HG02973 (cell line): Measurements from ENCODE around the gene KLF13.

Experiments used
- ATAC-seq: cut with Tn5 transposase; IDR thresholded peaks from one replicate; pipeline ENCODE4 v1.9.1; 2021; ENCODE audit warnings: moderate library complexity; ENCODE audit not compliant: unreplicated experiment

The KLF13 gene

DNA sequence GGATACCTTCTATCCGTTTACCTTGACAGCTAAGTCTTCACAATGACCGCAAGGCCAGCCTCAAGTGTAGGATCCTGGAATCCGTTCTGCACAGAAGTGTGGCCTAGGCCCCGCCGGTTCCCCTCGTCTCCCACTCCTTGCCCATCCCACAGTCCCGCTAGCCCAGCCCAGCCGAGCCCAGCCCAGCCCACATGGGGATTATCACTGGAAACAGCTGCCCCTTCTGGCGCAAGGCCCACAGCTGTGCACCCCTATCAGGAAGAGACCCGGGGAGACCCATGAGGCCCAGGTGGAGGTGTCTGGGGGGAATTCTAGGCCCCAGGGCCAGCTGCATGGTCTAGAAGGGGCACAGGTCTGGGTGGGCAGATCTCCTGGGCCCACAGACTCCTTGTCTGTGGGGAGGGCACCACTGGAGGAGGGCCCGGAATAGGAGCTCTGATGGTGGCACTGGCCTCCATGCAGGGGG is 27.9 kb upstream of the KLF13 start:
- no peak for ATAC-seq

DNA sequence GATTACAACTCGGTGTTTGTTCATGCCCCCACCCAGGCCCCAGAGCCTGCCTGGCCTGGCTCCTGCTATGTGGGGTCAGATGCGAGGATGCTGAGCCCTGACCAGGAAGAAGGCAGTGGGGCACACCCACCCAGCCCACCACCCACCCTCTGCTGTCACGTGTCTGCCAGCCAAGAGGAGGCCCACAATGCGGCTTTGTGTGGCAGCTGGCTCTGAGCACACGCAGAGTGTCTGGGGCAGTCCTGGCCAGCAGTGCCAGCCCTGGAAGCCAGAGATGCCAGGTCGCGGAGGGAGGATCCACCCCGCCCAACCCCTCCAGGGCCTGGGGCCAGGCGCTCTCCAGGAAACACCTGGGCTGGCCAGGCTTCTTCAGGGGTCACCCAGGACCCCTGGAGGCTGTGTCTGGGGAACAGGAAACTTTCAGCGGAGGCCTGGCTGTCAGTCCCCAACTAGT is 26.4 kb upstream of the KLF13 start:
- no peak for ATAC-seq

DNA sequence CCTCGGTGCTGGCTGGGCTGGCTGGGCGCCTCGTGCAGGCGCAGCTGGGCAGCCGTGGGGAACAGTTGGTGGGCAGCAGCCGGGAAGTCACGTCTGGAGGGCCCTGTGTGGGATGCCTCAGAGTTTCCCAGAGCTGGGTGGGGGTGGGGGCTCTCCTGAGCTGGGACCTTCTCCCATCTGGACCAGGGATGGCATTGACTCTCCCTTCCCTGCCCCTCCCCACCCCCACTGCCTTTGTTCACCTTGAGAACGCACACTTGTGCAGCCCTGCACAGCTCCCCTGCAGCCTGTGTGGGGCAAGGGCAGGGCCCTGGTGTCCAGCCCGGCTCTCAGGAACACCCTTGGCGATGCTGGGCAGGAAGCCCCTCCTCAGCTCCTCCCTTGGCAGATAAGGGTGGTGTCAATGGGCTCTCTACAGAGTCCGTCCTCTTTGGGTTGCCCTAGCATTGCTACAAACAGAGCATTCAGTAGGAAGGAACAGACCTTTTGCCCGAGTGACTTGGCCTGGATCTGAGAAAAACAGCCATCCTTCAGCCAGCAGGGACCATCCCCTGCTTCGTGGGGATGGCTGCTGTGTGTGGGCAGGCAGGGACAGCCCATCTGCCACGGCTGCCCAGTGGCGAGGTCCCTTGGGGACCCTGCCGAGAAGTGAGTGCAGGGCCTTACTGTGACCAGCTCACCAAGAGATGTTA is 25.5 kb upstream of the KLF13 start:
- ATAC-seq: no peak

DNA sequence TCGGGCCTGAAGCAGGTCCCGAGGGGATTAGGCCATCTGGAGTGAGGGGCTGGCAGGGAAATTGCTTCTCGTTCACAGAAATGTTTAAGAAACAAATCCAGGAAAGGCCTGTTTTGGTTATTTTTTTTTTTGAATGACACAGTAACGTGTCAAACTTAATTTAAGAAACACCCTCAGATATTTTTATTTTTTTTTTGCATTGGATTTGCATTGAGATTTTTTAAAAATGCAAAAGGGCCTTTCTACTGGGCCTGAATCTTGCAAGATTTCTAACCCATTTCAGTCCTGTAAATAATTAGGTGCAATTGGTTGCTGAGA is 25.0 kb upstream of the KLF13 start:
- no peak for ATAC-seq

DNA sequence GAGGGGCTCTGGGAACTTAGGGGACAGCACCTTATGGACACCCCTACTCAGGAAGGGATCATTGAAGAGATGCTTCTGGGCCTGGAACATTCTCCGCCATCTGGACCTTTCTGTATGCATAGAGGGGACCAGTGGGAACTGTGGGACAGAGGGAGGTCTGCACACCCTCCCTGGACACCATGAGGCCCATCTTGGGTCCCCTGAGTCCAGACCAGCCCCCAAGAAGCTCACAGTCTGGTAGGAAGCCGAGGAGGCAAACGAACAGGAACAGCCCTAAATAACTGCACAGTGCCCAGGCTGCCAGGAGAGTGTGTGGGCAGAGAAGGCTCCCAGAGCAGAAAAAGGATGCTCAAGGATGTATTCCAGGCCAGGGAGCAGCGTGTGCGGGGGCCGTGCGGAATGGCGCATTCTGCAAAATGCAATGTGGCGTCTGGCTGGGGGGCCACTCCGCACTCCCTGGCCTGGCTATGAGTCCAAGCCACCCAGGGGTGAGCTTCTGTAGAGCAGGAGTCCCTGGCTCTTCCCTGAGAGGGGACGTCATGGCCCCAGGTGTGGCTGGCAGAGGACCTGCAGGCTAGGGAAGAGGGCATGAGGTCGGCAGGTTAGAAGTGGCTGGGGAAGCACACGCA is 24.5 kb upstream of the KLF13 start:
- no peak for ATAC-seq

DNA sequence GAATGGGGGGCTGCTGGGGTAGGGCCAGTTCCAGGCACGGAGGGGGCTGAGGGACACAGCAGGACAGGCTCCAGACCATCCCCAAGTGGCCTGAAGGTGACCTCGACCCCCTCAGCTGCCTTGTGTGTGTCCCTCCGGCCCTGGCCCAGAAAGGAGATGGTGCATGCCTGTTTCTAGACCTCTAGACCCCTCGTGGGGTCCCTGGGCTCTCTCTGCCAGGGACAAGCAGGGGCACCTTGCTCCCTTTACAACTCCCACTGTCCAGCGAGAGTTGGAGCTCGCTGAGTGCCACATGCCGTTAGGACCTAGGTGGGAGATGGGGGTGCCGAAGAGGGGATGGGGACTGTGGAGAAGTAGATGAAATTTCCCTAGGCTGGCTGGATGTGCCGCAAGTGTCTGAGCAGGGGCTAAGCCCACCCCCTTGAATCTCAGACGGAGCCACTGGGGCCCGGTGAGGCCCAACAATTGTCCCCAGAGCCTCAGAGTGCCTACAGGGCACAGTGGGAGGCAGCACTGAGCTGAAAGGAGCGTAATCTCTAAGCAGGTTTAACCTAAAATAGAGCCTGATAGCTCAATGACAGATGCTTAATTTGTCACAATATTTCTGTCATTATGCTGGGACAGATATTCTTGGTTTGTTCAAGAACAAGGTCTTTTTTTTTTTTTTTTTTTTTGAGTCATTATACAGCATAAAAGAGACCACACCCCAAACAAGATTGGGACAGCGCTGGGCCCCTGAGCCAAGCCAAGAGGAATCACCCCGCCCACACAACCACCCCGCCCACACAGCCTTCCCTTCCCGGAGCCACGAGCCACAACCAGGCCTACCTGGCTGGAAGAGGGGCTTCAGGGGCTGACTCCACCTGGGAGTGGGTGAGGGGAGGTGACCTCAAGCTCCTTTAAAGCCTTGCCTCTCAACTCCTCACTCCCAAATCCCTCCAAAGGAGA is 23.6 kb upstream of the KLF13 start:
- ATAC-seq: no peak

DNA sequence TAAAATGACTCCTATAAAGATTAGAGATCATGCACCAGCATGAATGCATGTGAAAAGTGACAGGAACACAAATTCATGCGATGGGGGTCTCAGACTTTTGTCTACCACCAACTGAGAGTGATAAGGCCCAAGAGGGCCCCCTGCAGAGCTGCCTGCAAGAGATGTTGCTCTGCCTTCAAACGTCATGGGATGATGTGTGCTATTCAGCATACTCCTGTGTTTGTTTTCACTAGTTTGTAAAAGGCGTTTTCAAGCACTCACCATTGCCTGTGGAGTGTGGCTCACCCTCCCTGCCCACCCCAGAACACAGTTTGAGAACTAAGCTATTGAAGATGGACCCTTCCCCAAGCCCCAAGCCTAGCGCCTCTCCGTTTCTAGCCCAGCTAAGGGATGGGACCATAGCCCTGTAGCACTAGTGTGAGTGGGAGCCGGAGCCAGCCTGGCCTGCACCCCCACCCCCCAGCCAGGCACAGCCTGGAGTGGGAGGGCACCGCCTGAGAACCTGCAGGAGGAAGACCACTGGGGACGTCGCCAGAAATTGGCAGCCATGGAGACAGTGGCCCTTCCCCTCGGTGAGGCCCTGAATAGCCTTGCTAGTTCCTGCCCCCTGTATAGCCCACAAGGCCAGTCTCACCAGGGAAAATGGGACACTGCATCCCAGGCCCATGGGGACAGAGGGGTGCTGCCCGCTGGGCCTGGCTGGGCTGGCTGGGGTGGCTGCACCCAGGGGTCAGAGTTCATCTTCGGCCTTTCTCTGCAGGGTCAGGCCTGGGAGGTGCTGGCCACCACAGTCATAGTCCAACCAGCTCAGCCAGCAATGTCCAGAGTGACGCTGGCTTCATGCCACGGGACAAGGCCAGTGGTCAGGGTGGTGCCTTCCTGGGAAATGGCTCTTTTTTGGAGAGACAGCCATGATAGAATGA is 22.6 kb upstream of the KLF13 start:
- ATAC-seq: no peak

DNA sequence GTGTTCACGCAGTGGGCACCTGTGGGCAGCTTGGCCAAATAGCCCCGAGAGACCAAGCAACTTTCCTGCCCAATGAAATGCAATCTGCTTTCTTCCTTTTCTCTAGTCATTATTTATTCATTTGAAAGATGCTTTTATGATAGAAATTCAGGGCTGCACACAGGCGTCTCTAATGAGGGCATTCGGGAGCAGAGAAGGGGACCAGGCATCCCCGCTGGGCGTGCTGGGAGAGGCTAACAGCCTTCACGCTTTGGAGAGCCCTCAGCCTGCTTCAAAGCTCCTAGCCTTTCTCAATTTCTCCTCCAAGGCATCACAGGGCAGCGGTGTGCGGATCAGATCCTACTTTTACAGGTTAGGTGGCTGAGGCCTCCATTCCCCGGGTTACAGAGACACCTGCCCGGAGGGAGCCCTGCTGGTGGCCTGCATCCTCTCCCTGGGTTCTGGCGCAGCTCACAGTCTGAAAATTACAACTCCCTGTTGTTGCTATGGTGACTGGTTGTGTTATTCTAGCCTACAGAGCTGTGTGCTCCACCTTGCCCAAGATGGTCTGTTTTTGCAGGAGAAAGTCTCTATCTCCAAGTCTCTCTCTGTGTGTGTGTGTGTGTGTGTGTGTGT is 21.8 kb upstream of the KLF13 start:
- ATAC-seq: no peak

DNA sequence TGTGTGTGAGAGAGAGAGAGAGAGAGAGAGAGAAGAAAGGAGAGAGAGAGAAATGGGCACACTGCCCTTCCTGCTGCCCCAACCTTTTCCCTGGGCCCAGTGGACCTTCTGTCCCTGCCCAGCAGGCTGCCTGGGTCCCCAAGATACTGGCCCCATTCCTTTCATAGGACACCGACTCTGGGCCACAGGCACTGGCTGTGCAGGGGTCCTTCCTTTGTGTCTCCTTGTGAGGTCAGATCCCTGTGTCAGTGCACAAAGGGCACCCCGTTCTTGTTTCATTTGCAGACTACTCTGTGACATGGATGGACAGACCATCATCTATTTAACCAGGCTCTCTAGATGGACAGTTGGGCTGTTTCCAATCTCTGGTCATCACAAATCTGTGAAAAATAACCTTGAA is 21.3 kb upstream of the KLF13 start:
- no peak for ATAC-seq

DNA sequence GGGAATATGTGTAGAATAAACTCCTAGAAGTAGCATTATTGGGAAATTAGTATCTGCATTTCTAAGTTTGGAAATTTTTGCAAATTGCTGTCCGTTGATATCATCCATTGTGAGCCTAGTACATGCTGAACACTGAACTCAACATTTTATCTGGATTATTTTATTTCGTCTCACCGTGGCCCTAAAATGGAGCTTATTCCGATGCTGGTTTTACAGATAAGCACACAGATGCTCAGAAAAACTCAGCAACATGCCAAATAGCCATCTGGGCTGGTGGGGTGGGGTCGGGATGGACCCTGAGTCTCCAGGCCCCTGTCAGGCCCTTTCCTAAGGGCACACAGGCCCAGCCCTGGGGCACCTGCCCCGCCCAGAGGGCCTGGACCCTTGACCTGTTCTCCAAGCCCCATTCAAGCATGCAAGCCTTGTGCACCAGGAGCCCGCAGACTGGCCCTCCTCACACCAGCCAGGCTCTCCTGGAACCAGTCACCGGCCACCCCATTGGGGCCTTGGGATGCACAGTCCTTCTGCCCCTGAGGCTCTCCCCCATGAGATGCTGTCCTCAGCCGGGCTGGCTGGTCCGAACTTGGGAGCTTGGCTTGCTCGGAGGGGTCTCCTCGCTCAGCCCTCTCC is 20.7 kb upstream of the KLF13 start:
- ATAC-seq: no peak

DNA sequence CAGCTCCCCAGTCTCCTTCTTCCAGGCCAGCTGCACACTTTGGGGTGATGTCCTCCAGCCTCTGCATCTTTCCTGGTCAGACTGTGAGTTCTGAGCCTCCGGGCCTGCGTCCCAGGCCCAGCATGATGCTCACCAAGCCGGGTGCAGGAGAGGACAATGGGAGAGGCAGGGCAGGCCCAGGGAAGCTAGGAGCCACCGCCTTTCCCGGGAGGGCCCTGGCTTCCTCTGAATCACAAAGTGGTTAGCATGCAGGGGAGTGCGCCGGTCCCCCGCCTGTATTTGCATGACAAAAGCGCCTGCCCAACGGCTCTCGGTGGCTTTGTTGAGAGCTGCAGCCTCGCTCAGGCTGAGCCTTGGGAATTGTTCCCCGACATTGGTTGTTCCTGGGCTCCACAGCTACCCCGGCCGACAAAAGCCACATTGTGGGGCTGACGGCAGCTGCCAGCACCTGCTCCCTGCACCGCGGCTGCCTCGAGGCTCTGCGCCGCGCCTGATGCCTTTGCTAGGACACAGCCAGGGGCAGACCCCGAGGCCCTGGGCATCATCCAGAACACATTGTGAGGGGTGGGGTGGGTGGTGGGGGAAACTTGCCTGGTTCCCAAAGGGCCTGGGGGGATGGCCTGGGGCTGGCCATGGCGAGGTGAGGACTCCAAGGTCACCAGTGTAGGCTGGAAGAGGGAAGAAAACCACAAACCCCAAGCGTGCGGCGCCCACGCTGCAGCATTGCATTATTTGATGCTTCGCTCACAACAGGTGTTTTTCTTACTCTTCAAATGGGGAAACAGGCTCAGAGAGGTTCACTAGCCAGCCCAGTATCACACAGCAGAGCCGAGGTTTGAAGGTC is 20.0 kb upstream of the KLF13 start:
- ATAC-seq: no peak

DNA sequence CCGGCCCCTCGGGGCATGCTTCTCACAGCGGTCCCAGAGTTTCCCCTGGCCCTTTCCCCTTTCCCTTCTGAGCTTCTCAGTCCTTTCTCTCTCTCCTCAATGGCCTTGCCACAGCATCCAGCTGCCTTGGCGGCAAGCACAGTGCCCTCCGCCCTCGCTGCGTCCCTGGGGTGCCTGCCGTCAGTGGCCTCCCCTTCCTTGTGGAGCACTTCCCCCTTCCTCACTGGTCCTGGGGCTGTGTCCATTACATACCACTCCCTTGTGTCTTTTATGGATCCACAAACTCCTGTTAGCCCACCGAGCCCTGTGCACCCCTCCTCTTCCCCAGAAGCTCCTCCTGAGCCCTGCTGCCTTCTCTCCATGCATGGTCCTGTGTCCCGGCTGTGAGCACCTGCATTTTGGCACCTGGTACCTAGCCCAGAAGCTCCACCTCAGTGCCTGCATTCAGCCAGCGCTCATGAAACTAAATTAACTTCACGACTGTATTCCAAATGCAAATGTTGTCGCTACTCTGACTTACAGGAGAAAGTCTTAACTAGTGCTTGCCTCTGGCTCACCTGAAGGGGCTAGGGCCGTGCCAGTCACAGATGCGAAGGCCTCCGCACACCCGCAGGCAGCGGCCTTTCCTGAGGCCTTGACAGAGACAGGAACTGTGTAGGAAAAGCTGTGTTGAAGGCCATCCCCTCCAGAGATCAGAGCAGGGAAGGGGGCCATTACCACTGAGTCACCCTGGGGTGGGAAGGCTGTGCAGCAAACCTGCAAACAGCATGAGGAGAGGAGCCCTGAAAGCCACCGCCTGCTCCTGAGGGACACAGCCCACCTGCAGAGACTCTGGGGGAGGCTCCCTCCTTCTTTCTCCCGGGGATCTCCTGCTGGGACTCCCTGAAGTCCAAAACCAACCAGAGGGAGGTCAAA is 19.1 kb upstream of the KLF13 start:
- ATAC-seq: no peak

DNA sequence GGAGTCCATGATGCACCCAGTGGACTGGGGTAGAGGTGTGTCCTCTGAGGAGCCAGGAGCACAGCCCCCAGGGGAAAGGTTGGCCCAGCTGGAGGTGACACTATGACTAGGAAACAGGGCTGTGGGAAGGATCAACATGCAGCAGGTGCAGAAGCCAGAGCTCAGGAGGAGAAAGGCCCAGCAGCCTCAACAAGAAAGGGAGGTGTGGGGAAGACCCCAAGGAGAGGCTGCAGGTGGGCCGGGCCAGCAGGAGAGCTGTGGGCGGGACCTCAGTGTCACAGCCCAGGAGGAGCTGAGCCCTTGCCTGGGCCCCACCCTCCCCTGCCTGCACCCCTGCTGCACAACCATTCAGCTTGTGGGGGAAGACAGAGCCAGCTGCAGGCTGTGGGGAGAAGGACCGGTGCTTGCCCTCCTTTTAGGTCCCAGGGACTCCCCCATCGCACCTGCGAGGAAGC is 18.4 kb upstream of the KLF13 start:
- ATAC-seq: no peak

DNA sequence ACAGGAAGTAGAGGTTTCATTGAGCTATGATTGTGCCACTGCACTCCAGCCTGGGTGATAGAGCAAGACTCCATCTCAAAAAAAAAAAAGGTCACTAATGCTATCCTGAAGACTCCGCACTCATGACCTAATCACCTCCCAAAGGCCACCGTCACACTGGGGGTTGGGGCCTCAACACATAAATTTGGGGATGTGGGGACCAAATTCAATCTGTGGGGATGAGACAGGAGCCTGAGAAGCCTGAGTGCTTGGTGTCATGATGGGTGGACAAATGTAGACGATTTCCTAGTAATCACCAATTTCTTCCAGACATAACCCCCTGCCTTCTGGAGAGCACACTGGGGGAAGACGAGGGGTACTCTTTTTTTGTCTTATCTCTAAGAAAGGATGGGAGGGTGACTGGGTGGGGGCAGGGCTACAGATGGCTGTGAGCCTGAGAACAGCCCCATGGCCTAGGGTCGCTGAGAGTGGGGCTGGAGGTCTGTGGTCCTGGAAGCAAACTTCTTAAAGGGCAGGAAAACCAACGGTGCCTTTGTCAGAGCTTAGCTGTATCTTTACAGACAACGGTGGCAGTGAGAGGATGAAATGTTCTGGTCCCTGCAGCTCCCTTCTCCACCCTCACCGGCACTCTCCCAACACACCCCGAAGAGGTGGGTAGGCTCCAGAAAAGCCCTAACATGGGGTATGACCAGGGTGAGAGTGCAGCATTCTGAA is 16.6 kb upstream of the KLF13 start:
- no peak for ATAC-seq

DNA sequence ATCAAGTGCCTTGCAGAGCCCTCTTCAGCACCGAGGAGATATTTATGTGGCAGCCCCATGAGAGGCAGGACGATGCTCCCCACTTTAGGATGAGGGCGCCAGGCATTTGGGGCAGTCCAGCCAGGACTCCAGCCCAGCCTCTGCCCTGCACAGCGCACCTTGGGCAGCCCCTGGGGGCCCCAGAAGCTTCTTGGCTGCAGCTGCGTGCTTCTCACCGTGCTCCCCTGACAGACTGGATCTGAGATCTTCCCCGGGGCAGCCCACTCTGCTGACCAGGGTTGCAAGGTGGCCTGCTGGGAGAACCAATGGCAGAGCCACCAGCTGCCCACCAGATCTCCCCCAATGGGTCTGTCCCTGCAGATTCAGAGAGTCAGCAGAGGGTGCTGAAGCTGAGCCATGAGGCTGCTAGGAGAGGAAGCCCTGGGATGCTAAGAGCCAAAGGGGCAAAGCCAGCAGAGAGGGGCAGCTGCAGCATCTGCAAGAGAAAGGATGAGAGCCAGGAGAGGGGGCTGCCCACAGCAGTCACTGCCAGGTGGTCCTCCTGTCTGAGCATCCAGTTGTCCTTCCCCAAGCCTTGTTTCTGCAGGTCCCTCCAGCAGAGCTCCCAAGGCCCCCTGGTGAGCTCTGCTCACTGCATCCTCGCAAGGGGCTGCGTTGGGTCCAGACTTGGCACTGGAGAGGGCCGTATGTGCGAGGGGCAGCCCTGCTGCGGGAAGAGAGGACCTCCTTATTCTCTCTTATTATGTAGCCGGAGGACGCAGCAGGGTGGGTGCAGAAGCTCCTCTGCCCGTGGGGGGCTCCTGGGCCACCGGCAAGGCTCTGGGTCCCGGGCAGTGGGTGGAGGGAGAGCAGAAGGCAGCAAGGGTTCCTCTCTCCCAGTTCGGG is 14.7 kb upstream of the KLF13 start:
- ATAC-seq: no peak

DNA sequence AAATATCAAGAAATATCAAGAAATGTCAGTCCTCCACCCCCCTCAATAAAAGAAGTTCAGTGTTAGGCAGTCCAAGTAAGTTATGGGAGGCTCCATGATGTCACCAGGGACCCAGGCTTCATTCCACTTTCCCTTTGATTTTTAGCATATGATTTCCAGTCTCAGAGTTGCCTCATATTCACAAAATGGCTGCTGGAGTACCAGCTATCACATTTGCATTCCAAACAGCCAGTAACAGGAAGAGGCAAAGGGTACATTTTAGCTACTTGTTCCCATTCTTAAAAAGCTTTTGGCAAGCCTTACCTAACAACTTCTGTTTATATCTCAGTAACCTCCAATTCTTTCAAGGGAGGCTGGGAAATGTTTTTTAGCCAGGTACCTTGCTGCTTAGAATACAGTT is 13.4 kb upstream of the KLF13 start:
- ATAC-seq: no peak
